GM19397 (cell line): ENCODE data around the gene ZC3H18.

Experiments used
- ATAC-seq: cut with Tn5 transposase; IDR thresholded peaks from one replicate; pipeline ENCODE4 v1.9.1; 2021; ENCODE audit warnings: mild to moderate bottlenecking, moderate library complexity; ENCODE audit not compliant: unreplicated experiment

Gene ZC3H18

GRCh38 chr16:88532434-88533241, 37.6 kb upstream of the ZC3H18 start:
- ATAC-seq, result no peak

GRCh38 chr16:88533381-88533917, 36.8 kb upstream of the ZC3H18 start:
- peak; percentile 13 for ATAC-seq

GRCh38 chr16:88533932-88534637, 36.1 kb upstream of the ZC3H18 start:
- ATAC-seq, result peak; percentile 61

- no peak for ATAC-seq
Observed at GRCh38 chr16:88534638-88535190, 35.5 kb upstream of the ZC3H18 start.

GRCh38 chr16:88535191-88535856, 34.9 kb upstream of the ZC3H18 start:
- no peak for ATAC-seq

- ATAC-seq, result no peak
Observed at GRCh38 chr16:88535857-88536222, 34.4 kb upstream of the ZC3H18 start.

GRCh38 chr16:88536510-88536909, 33.7 kb upstream of the ZC3H18 start:
- ATAC-seq, result no peak

- no peak for ATAC-seq
Observed at GRCh38 chr16:88536971-88537751, 33.0 kb upstream of the ZC3H18 start.

- no peak for ATAC-seq
Observed at GRCh38 chr16:88537859-88538258, 32.3 kb upstream of the ZC3H18 start.

GRCh38 chr16:88538366-88539060, 31.7 kb upstream of the ZC3H18 start:
- no peak for ATAC-seq

GRCh38 chr16:88539261-88539651, 30.9 kb upstream of the ZC3H18 start:
- ATAC-seq, result no peak

GRCh38 chr16:88539652-88540345, 30.4 kb upstream of the ZC3H18 start:
- ATAC-seq, result no peak

- no peak for ATAC-seq
Observed at GRCh38 chr16:88540346-88540977, 29.7 kb upstream of the ZC3H18 start.

- ATAC-seq, result no peak
Observed at GRCh38 chr16:88541831-88542616, 28.2 kb upstream of the ZC3H18 start.

- no peak for ATAC-seq
Observed at GRCh38 chr16:88543230-88543813, 26.9 kb upstream of the ZC3H18 start.

- ATAC-seq, result no peak
Observed at GRCh38 chr16:88545781-88546180, 24.4 kb upstream of the ZC3H18 start.

- ATAC-seq, result no peak
Observed at GRCh38 chr16:88548131-88548874, 21.9 kb upstream of the ZC3H18 start.
